ENCODE measurements around the gene EGFR.
"Not testable (repeated sequence)": the region's sequence is repeated elsewhere in the genome, so short reads cannot be mapped to it uniquely, and the experiment has no call there.

The EGFR gene

GRCh38 chr7:55149001-55149400 lies 130.2 kb downstream of the EGFR start:
- H3K4me3 ChIP-seq = no peak overlapping the region
- no peak overlapping the region for H3K27ac ChIP-seq

GRCh38 chr7:55150166-55150565 lies 131.3 kb downstream of the EGFR start:
- Histone ChIP-seq H3K27ac (no peak overlapping the region), H3K4me3 (no peak overlapping the region)

DNA sequence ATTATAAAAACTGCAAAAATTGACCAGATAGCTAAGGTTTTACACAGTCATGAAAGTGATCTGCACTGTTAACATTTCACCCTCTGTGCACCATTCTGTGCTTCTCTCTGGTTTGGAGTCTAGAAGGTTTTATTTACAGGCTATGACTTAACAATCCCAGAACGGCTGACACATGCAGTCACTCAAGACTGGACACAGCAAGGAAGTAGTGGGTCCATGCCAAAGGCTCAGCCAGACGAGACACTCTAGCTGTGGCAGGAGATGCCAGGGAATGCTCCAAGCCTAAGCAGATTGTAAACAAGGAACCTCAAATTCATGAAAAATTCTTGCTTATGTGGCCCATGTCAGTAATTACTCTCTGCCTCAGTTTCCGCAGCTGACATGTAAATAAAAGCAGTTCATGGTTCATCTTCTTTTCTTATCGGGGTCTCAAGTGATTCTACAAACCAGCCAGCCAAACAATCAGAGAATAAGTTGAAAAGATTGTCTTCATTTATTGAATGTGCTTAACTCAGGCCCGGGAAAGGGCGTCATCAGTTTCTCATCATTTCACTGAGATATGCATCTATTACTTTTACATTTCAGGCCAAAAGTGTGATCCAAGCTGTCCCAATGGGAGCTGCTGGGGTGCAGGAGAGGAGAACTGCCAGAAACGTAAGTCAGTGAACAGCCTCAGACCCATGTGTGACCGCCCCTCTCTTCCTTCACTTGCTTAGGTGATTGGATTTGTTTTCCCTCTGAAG lies 132.1 kb downstream of the EGFR start:
- H3K27ac ChIP-seq = no peak overlapping the region
- no peak overlapping the region for H3K4me3 ChIP-seq

- no peak overlapping the region for H3K27ac ChIP-seq
- H3K4me3 ChIP-seq = no peak overlapping the region
Observed at GRCh38 chr7:55152516-55152915, 133.7 kb downstream of the EGFR start.

DNA sequence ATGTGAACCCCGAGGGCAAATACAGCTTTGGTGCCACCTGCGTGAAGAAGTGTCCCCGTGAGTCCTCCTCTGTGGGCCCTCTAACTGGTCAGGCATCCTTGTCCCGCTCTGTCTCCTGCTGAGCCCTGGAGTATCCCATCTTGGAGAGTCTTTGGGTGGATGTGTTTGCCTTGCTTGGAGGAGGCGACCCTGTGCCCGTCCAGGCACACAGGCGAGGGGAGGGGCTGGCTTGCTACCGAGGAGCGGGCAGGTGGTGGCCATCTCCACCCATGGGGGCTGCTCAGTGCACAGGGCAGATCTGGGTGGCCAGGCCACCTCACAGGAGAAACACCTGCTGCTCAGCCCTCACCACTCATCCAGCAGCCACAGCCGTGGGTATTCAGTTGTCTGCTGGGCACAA lies 135.3 kb downstream of the EGFR start:
- Histone ChIP-seq H3K27ac (peak overlapping the region in 1 of 21 experiments; percentile 24), H3K4me3 (no peak overlapping the region)

GRCh38 chr7:55155351-55156117 lies 136.7 kb downstream of the EGFR start:
- no peak overlapping the region for H3K27ac ChIP-seq

GRCh38 chr7:55156919-55157763 lies 138.3 kb downstream of the EGFR start:
- Histone ChIP-seq H3K27ac (no peak overlapping the region), H3K4me3 (no peak overlapping the region)

More at GRCh38 chr7:55155351-55156117, 136.7 kb downstream of the EGFR start:
- no peak overlapping the region for H3K4me3 ChIP-seq

DNA sequence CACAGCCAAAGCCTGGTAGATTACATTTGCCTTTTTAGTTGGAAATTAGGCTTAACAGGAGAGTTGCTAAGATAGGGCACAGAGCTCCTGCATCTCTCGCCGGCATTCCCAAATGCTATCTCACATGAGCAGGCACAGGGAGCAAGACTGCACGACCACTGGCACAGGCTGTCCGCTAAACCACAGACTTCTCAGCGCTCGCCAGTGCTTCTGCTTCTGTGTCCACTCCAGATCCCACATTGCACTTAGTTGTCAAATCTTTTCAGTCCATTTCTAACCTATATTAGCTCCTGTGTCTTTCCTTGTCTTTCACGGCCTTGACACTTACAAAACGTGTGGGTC lies 138.9 kb downstream of the EGFR start:
- no peak overlapping the region for H3K27ac ChIP-seq
- no peak overlapping the region for H3K4me3 ChIP-seq

DNA sequence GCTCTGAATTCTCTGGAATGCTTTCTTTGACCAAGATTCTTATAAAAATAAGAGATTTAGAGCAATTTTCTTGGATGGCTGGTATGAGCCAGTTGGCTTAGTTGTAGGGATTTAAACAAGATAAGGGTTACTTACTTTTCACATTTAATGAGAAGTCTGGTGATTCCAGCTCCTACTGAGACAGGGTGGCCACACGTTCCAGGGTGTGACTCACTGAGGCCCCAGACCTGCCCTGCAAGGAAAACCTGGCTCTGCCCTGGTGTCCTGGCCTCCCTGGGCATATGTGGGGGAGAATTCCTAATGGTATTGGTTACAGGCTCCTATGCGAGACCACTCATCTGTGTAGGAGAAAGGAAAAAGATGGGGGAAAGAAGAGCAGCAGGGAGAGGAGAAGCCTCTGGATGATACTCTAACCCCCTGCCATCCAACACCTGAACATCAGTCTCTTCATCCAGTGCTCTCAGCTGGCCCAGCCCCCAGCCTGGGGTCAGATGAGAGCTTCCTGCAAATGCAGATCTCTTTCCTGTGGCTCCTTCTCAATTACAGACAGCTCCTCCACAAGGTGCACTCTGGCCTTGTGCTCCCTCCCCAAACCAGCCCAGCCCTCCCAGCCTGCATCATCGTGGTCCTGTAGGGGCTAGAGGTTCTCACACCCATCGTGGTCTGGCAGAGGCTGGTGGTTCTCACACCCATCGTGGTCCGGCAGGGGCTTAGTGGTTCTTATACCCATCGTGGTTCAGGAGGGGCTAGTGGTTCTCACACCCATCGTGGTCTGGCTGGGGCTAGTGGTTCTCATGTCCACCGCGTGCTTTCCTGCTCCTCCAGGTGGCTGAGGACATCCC lies 139.9 kb downstream of the EGFR start:
- H3K27ac ChIP-seq = no peak overlapping the region
- no peak overlapping the region for H3K4me3 ChIP-seq

- Histone ChIP-seq H3K4me3 (no peak overlapping the region), H3K27ac (no peak overlapping the region)
Observed at GRCh38 chr7:55160539-55160938, 141.7 kb downstream of the EGFR start.

DNA sequence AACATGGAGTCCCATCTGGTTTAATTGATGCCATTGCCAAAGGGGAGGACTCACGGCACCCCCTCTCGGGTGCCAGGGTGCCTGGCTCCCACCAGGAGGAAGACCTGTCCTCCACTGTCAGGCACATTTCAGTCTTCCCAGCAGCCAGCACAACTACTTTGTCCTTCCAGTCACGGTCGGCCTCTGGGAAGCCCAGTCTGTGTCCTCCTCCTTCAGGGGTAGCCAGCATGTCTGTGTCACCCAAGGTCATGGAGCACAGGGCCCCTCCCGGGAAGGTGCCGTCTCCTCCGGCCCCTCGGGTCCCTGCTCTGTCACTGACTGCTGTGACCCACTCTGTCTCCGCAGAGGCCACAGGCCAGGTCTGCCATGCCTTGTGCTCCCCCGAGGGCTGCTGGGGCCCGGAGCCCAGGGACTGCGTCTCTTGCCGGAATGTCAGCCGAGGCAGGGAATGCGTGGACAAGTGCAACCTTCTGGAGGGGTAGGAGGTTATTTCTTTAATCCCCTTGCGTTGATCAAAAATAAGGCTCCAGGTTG lies 142.4 kb downstream of the EGFR start:
- Histone ChIP-seq H3K4me3 (no peak overlapping the region), H3K27ac (no peak overlapping the region)

DNA sequence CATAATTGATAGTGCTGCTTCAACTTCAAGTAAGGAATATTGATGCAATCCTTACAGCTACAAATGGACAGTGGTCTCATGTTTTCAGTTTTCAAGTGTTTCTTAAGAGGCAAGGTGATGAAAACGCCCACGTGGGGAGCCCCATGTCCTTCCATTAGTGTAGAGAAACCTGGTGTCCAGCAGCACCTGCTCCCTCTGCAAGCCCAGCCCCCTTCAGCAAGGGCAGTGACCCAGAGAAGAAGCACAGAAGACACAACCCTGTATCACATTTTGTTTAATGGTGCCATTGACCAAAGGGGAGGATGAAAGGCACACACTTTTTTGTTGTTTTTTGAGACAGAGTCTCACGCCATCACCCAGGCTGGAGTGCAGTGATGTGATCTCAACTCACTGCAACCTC lies 143.7 kb downstream of the EGFR start:
- H3K4me3 ChIP-seq = no peak overlapping the region
- H3K27ac ChIP-seq = no peak overlapping the region

DNA sequence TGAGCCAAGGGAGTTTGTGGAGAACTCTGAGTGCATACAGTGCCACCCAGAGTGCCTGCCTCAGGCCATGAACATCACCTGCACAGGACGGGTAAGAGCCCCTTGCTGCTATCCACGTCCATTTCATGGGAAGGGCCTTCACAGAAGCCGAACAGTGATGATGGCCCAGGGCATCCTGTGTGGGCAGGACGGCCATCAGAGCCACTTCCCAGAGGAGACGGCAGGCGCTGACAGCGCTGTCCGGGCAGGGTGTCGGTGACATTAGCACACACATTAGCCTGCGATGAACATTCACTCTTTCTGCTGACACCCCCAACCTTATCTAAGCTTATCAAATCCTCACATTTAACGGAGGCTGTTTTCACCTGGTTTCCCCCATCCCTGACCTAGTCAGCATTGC lies 144.9 kb downstream of the EGFR start:
- no peak overlapping the region for H3K27ac ChIP-seq
- H3K4me3 ChIP-seq = no peak overlapping the region

- Histone ChIP-seq H3K4me3 (no peak overlapping the region), H3K27ac (no peak overlapping the region)
Observed at GRCh38 chr7:55164527-55164926, 145.7 kb downstream of the EGFR start.

- Histone ChIP-seq H3K4me3 (no peak overlapping the region), H3K27ac (no peak overlapping the region)
Observed at GRCh38 chr7:55165176-55165861, 146.5 kb downstream of the EGFR start.

DNA sequence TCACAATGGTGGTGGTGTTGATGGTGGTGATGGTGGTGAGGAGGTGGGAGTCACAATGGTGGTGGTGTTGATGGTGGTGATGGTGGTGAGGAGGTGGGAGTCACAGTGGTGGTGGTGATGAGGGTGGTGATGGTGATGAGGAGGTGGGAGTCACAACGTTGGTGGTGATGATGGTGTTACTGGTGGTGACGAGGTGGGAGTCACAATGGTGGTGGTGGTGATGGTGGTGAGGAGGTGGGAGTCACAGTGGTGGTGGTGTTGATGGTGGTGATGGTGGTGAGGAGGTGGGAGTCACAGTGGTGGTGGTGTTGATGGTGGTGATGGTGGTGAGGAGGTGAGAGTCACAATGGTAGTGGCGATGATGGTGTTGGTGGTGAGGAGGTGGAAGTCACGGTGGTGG lies 148.5 kb downstream of the EGFR start:
- H3K27ac ChIP-seq, H3K4me3 ChIP-seq: not testable (repeated sequence)

- H3K27ac ChIP-seq = peak overlapping the region in 1 of 21 experiments; percentile 30
- H3K4me3 ChIP-seq = no peak overlapping the region
Observed at GRCh38 chr7:55170335-55171069, 151.7 kb downstream of the EGFR start.

DNA sequence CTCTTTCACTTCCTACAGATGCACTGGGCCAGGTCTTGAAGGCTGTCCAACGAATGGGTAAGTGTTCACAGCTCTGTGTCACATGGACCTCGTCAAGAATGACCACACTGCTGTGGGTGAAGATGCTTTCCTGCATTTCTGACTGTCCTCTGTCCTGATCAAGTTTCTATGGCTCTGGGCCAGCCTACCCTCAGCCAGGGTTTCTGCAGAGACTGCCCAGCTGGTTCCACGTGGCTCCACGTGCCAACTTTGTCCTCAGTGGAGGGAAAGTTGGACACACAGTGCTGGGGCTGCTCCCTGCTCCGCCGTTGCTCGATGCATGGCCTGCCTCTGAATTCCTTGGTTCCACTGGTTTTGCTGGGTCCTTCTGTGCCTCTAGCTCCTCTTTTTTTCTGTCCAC lies 152.3 kb downstream of the EGFR start:
- Histone ChIP-seq H3K4me3 (no peak overlapping the region), H3K27ac (peak overlapping the region in 2 of 21 experiments; percentile 22 to 37)

Data from skin epidermis (tissue), 12 donors.